Hematopoietic multipotent progenitor cell (in vitro differentiated cells): ENCODE data around the gene STAC. TPM values are rescaled to one million over a fixed set of nuclear protein-coding genes. Genes with fewer than 3 reads are reported as not detected.
"Not testable (repeated sequence)": the region's sequence is repeated elsewhere in the genome, so short reads cannot be mapped to it uniquely, and the experiment has no call there.

Experiments used
- DNase-seq, 3 donors: peaks; one replicate each; pipeline ENCODE4 v3.0.0-alpha.2; 2011 to 2015; ENCODE audit warnings: low read depth in 2 of 3, low spot score in 2 of 3
- total RNA-seq: library from RNA; depleted of rRNA; stranded (reverse); fragments of >200 nt; gene quantifications from one replicate; pipeline ENCODE4 v1.2.3, GENCODE V29; 2012

Gene STAC
- total RNA-seq, 1 donor = 6.5 TPM

DNA sequence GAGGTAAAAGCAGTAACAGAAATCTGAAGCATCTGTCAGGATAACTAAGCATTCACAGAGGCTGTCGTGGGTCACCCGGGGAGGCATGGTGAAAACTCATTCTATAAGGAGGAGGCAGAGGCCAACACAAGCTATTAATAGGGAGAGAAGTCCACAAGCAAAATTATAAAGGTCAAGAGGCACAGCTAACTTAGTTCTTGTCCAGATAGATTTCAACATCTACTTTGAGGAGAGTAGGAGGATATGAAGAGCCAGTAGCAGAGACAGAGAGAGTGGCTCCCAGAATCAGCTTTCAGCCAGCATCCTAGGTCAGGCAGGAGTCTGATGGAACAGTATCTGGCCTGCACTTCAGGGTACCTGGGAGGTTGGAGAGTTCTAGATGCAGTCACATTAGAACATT is 95.3 kb downstream of the STAC start:
- no peak for DNase-seq

DNA sequence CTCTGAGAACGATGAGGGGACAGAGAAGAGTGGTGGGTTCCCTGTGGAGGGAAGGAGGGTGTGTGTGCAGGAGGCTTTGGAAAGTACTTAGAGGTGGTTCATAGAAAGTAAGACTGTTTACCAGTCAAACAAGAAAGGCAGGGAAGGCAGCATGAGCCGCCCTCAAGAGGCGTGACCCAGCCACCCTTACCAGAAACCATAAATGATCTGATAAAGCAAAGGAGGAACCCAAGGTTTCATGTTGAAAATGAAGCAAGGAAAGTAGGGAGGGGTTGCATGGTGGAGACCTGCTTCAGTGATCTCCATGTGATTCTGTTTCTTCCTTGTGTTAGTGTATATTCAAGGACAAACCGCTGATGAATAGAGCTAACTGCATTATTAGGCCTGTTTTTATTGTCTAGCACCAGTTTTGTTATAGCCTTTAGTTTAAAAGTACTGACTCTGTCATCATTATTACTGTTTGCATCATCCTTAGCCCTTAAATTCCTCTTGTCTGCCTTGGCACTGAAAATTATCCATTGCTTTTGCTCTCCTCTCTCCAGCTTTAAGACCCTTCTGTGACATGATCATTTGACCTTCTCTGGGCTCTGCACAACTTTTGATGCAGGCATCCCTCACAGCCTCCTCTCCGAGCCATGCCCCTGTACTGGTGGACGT is 96.1 kb downstream of the STAC start:
- peak in 1 of 3 donors; percentile 5 for DNase-seq

- no peak for DNase-seq
Observed at GRCh38 chr3:36477655-36478054, 97.4 kb downstream of the STAC start.

- DNase-seq = no peak
Observed at GRCh38 chr3:36480911-36481648, 100.8 kb downstream of the STAC start.

DNA sequence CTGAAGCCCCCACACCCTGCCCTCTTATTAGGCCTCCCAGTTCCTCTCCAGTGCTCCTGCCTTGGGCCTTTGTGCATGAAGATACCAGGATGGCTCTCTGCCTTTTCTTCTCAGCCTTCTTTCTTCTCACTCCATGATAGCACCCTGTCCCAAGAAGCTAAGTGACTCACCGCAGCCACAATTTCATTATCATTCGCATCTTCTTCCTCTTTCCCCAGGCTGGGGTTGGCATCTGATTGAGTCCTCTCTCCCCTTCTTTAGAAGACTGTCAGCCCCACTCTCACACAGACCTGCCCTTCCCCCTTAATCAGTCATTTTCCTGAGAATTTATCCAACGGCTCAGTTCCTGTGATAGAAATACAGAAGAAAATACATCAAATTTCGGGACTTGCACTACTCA is 102.0 kb downstream of the STAC start:
- DNase-seq = peak in 1 of 3 donors; percentile 10

GRCh38 chr3:36482880-36483279 is 102.6 kb downstream of the STAC start:
- DNase-seq = no peak

- DNase-seq = no peak
Observed at GRCh38 chr3:36483709-36484108, 103.4 kb downstream of the STAC start.

GRCh38 chr3:36484386-36484785 is 104.1 kb downstream of the STAC start:
- DNase-seq = no peak

DNA sequence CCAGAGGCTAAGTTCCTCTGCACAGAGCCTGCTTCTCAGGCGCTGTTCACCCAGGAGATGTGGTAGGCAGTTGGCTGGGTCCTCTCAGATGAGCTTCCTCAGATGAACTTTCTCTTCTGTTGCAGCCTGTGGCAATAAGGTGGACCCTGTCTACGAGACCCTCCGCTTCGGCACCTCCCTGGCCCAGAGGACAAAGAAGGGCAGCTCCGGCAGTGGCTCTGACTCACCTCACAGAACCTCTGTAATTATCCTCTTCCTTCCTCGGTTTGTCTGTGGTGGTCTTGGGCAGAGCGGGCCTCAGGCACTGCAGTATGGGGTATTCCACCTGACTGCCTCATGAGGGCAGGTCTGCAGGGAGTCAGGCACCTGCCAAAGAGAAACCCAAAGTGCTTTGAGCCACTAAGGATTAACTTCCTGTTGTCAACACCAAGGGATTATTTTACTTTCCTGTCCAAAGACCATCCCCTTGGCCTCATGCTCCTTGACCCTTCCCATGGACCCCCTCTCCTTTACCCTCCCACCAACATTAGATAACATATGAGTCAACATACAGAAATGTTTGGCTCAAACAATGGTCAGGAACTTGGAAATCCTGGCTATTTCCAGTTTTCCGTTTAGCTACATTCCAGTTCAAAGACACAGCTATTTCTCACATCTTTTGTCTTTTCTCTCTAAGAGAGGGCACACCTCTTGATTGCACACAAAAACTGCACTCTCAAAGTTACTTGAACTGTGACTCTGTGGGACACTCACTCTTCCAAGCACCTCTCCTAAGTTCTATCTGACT is 105.9 kb downstream of the STAC start:
- DNase-seq = no peak

DNA sequence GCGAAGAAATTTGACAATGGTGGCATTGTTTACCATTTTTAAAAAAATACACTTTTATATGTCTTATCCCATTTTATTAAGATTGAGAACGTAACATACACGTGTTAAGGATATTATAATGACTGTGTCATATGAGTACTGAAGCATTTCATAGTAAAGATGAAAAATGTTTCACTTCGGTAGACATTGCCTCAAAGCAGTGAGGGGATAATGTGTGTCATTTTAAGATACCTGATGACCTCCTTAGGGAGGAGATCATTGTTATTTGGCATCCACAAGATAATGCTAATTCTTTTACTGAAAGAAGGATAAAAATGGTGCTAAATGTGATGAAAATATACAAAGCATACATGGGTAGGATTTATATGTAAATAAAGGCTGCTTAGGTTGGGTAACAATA is 107.3 kb downstream of the STAC start:
- no peak for DNase-seq

DNA sequence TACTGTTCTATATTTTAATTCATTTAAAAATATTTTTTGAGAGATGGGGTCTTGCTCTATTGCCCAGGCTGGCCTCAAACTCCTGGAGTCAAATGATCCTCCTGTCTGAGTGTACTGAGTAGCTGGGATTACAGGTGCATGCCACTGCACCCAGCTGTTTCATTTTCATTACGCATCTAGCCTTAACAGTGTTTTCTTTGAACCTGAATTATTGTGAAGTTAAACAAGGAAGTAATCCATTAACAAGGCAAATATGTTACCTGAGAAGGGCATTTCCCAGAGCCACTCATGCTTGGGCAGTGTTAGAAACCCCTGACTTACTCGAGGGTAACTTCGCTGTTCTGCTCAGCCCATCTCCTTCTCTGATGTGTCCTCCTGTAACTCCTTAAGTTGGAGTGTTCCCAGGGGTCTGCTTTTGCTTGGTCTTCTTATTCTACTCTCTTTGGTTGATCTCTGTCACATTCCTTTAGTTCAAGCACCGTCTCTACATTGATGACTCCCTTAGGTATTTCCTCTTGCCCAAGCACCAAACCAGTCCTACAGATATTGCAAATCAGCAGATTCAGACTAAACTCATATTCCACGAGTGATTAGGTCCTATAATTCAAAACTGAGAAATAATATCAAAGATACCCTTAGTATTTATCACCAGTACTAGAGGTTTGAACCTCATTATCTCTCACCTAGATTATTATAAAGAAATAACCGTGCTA is 107.9 kb downstream of the STAC start:
- no peak for DNase-seq

DNA sequence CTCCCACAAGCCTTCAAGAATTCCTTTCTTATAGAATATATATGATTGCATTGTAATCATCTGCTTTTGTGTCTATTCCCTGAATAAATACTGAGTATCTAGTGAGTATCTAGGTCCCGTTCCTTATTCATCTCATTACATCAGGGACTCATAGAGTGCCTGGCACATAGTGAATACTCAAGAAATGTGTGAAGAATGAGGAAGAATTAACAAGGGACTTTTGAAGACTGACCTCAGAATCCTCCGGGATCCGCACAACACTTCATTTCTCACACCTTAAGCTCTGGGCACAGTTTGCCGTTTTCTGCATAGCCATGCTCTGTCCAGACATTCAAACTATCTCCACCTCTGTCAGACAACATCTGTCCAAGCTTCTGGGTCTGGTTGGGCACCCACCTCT is 108.8 kb downstream of the STAC start:
- no peak for DNase-seq

- no peak for DNase-seq
Observed at GRCh38 chr3:36489679-36490425, 109.5 kb downstream of the STAC start.

- DNase-seq = no peak
Observed at GRCh38 chr3:36493051-36493450, 112.7 kb downstream of the STAC start.

DNA sequence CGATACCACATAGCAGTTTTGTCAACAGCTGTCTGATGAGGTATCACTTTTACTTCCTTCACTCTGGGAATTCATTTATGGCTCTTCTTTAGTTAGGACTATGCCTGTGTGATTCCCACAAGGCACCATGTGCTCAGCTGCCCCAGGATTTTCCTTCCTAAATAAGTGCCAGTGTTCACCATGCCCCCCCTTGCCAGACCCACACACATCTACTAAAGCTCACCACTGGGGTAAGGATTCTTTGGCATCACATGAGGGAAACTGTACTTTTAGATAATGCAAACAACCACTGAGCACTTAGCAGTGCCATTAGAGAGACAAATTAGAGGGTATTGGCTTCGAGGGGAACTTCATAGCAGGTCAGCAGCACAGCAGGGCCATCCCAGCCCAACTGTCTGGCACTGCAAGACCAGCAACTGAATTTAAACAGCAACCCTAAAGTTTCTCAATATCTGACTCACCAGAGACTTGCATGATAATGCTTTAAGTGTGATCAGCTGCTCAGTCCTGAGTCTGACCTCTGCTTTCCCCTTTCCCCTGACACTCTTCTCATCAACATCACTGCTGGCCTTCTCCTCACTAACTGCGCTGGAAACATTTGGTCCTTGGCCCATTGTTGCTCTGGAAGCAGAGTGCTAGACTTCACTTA is 114.3 kb downstream of the STAC start:
- DNase-seq = no peak

GRCh38 chr3:36496684-36497633 is 116.7 kb downstream of the STAC start:
- no peak for DNase-seq

GRCh38 chr3:36500053-36500452 is 119.7 kb downstream of the STAC start:
- not testable (repeated sequence) for DNase-seq

DNA sequence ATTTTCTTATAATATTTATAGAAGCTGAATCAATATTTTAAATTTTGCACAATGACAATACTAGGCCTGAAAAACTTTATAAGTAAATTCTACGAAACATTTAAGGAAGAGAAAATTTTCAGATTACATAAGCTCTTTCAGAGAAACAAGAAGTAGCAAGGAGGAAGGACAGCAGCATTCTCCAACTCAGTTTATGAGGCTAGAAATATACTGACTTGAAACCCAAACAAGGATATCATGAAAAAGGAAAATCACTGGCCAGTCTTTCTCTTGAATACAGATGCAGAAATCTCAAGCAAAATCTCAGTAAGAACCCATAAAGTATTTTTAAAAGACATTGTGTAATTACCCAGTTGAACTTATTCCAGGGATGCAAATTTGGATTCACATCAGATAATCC is 121.3 kb downstream of the STAC start:
- no peak for DNase-seq

DNA sequence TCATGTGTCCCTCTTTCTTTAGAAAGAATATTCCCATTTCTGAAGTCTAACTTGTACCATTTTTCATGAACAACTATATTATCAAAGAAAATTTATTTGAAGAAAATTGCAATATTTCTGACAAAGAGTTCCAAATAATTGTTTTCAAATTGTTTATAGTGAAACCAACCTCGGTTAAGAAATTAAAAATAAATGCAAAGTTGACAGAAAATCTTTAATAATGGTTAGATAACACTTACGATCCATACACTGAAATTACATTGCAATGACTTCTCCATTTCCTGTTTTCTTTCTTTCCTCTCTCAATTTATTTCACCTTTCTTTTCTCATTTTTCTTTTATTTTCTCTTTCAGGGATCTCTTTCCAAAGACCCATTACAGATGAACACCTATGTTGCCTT is 125.1 kb downstream of the STAC start:
- DNase-seq = no peak
